Osteoblast (primary cell): ENCODE measurements around the gene NEB. TPM values are rescaled to one million over a fixed set of nuclear protein-coding genes. Genes with fewer than 3 reads are reported as not detected.

Experiments used
- DNase-seq: peaks from one replicate; pipeline ENCODE4 v3.0.0; 2011; ENCODE audit warnings: low spot score, mixed read lengths; ENCODE audit not compliant: insufficient read length; ENCODE audit errors: missing footprints
- H2AFZ ChIP-seq: 2 replicates; pipeline ENCODE4 v1.6.0; 2011; ENCODE audit warnings: mild to moderate bottlenecking, low read length
- H3K27ac ChIP-seq: 2 replicates; pipeline ENCODE4 v1.5.1; 2011; ENCODE audit warnings: mild to moderate bottlenecking, low read depth, low read length, moderate library complexity
- H3K27me3 ChIP-seq: 2 replicates; pipeline ENCODE4 v1.6.0; 2012; ENCODE audit warnings: mild to moderate bottlenecking, control low read depth, inconsistent platforms, low read length, moderate library complexity; ENCODE audit not compliant: insufficient read depth
- H3K36me3 ChIP-seq: 2 replicates; pipeline ENCODE4 v1.5.1; 2011; ENCODE audit warnings: mild to moderate bottlenecking, low read length, control low read depth, moderate library complexity; ENCODE audit not compliant: insufficient read depth
- H3K4me1 ChIP-seq: 2 replicates; pipeline ENCODE4 v1.5.1; 2011; ENCODE audit warnings: mild to moderate bottlenecking, low read length, control low read depth, moderate library complexity; ENCODE audit not compliant: insufficient read depth
- H3K4me2 ChIP-seq: 2 replicates; pipeline ENCODE4 v1.6.0; 2011; ENCODE audit warnings: mild to moderate bottlenecking, low read length; ENCODE audit not compliant: insufficient read depth
- H3K4me3 ChIP-seq: fragments of 200-600 bp; sonication (generic); 3 replicates; pipeline ENCODE4 v1.5.1; 2012; ENCODE audit warnings: mild to moderate bottlenecking, low read length, inconsistent platforms; ENCODE audit not compliant: insufficient read depth
- H3K79me2 ChIP-seq: 2 replicates; pipeline ENCODE4 v1.6.0; 2012; ENCODE audit warnings: mild to moderate bottlenecking, low read length, control low read depth, inconsistent platforms; ENCODE audit not compliant: insufficient read depth
- H3K9me3 ChIP-seq: 2 replicates; pipeline ENCODE4 v1.5.1; 2011; ENCODE audit warnings: low read depth, low read length, control low read depth
- H4K20me1 ChIP-seq: 2 replicates; pipeline ENCODE4 v1.6.0; 2012; ENCODE audit warnings: mild to moderate bottlenecking, low read length, control low read depth; ENCODE audit not compliant: insufficient read depth
- total RNA-seq: library from RNA; depleted of rRNA; stranded (reverse); fragments of >200 nt; gene quantifications from 2 replicates; pipeline ENCODE4 v1.2.3, GENCODE V29; 2012
- TF ChIP-seq, protein P1 (sequence below): IDR thresholded peaks from 2 replicates; pipeline ENCODE4 v1.5.1; 2011; ENCODE audit warnings: mild to moderate bottlenecking, low read depth, low read length, moderate library complexity; ENCODE audit errors: extremely low read depth

Gene NEB
- total RNA-seq, 1 donor, result 0.36 TPM

DNA sequence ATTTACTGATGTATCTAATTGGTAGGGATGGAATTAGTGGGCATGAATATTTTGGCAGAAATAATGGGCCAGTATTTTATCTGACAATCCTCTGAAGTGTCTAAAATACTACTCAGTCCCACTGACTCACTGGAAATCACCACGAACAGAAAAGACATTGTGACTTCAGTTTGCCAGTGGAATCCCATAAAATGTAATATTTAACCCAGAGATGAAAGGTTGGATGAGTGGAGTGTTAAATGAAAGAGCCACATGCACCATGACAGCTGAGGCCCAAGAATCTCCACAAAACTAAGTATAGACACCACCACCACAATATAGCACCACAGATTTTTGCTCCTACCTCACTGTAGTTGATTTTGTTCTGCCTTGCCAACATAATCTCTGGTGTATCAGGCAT is 103.9 kb downstream of the NEB start:
- Histone ChIP-seq H2AFZ (no peak overlapping the region), H3K4me2 (no peak overlapping the region), H3K9me3 (no peaks in the 10 kb centered on the region), H3K27ac (no peak overlapping the region), H3K27me3 (no peaks in the 10 kb centered on the region), H3K36me3 (no peaks in the 10 kb centered on the region), H3K4me3 (no peak overlapping the region), H3K4me1 (no peaks in the 10 kb centered on the region), H4K20me1 (no peaks in the 10 kb centered on the region), H3K79me2 (no peaks in the 10 kb centered on the region)
- TF ChIP-seq, protein P1, sequence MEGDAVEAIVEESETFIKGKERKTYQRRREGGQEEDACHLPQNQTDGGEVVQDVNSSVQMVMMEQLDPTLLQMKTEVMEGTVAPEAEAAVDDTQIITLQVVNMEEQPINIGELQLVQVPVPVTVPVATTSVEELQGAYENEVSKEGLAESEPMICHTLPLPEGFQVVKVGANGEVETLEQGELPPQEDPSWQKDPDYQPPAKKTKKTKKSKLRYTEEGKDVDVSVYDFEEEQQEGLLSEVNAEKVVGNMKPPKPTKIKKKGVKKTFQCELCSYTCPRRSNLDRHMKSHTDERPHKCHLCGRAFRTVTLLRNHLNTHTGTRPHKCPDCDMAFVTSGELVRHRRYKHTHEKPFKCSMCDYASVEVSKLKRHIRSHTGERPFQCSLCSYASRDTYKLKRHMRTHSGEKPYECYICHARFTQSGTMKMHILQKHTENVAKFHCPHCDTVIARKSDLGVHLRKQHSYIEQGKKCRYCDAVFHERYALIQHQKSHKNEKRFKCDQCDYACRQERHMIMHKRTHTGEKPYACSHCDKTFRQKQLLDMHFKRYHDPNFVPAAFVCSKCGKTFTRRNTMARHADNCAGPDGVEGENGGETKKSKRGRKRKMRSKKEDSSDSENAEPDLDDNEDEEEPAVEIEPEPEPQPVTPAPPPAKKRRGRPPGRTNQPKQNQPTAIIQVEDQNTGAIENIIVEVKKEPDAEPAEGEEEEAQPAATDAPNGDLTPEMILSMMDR, result no peak
- no peak for DNase-seq

- H3K4me3 ChIP-seq, result no peak overlapping the region
- H3K27me3 ChIP-seq, result no peaks in the 10 kb centered on the region
- TF ChIP-seq, protein P1, result no peak
- H3K27ac ChIP-seq, result no peak overlapping the region
- no peaks in the 10 kb centered on the region for H3K36me3 ChIP-seq
- H2AFZ ChIP-seq, result no peak overlapping the region
- no peak overlapping the region for H3K4me2 ChIP-seq
- H3K9me3 ChIP-seq, result no peaks in the 10 kb centered on the region
- DNase-seq, result no peak
- H4K20me1 ChIP-seq, result no peaks in the 10 kb centered on the region
- no peaks in the 10 kb centered on the region for H3K79me2 ChIP-seq
- H3K4me1 ChIP-seq, result no peaks in the 10 kb centered on the region
These were observed 106.9 kb downstream of the NEB start for GRCh38 chr2:151627353-151627752.

DNA sequence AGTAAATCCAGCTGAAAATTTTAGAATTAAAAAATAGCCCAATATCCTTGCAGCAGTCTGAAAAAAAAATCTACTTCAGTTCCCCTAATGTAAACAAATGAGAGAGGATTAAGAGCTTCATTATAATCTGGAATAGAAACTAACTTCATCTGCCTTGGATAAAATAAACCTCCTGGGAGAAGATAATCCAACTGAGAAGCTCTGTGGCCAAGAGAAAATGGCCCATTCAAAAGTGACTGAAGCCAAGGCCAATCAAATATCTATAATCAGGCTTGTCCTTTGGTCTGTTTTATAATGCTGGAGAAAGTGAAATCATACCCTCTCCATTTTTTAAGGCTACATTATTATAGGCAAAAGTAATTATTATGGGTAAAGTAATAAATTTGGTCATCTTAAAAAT is 110.0 kb downstream of the NEB start:
- H3K27ac ChIP-seq, result no peak overlapping the region
- H3K4me2 ChIP-seq, result no peak overlapping the region
- no peaks in the 10 kb centered on the region for H3K9me3 ChIP-seq
- H3K4me1 ChIP-seq, result no peaks in the 10 kb centered on the region
- no peak overlapping the region for H3K4me3 ChIP-seq
- H3K27me3 ChIP-seq, result no peaks in the 10 kb centered on the region
- H2AFZ ChIP-seq, result no peak overlapping the region
- H3K79me2 ChIP-seq, result no peaks in the 10 kb centered on the region
- H4K20me1 ChIP-seq, result no peaks in the 10 kb centered on the region
- TF ChIP-seq, protein P1, result no peak
- no peak for DNase-seq
- H3K36me3 ChIP-seq, result no peaks in the 10 kb centered on the region

DNA sequence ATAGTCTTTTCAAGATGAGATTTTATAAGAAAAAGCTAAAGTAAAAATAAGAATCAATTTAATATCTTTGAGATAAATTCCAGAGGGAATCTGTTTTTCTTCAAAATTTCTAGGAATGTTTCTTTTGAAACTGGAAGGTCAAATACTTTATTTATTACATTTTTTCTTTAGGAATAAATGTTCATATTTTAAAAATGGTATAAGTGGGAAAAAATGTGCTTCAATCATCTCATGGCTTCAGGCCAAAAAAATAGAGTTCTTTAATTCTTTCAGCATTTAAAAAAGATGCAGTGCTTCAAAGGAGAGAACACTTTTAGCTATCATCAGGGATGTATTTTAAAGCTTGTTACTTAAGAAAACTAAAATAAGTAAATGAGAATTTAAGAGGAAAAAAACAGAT is 110.6 kb downstream of the NEB start:
- Histone ChIP-seq H3K27ac (no peak overlapping the region), H3K4me1 (no peaks in the 10 kb centered on the region), H2AFZ (no peak overlapping the region), H3K9me3 (no peaks in the 10 kb centered on the region), H3K27me3 (no peaks in the 10 kb centered on the region), H3K79me2 (no peaks in the 10 kb centered on the region), H4K20me1 (no peaks in the 10 kb centered on the region), H3K4me2 (no peak overlapping the region), H3K4me3 (no peak overlapping the region), H3K36me3 (no peaks in the 10 kb centered on the region)
- no peak for DNase-seq
- TF ChIP-seq, protein P1, result no peak
